ENCODE measurements around the gene RAB11FIP4. TPM values are rescaled to one million over a fixed set of nuclear protein-coding genes. Genes with fewer than 3 reads are reported as not detected.

RAB11FIP4 gene
- total and polyA plus RNA-seq, 9 of the 15 experiments (the other 6 are each of a cell fraction or from before 2014, with no cell fraction given) = 0.62 to 16.6 (median 8.9) TPM

GRCh38 chr17:31458829-31459228, 67.4 kb downstream of the RAB11FIP4 start:
- no peaks in the 10 kb centered on the region for H3K79me2 ChIP-seq (ENCODE audit: control insufficient read depth, insufficient read depth, low read length)
- no peak overlapping the region for H3K27ac ChIP-seq (ENCODE audit: extremely low read depth, low read depth, low read length)
- 42% methylated on average over 2 of the region's 2 CpGs for WGBS (ENCODE audit: insufficient coverage, low coverage, missing lambda C conversion rate)
- no peaks in the 10 kb centered on the region for H3K36me3 ChIP-seq (ENCODE audit: control insufficient read depth, insufficient read depth, low read length)
- H3K4me1 ChIP-seq (replicated peaks in 1 of 2; ENCODE audit: control insufficient read depth in 2 of 2, insufficient read depth in 2 of 2, low read length in 2 of 2) = peaks cover 28 to 35% of the 10 kb centered on the region in 2 experiments
- FAIRE-seq (no peak), DNase-seq (ENCODE audit: extremely low read depth in 1 of 4, low spot score in 3 of 4) (no peak), ATAC-seq (no peak)
- H4K20me1 ChIP-seq (replicated peaks; ENCODE audit: control insufficient read depth, insufficient read depth, low read length) = no peaks in the 10 kb centered on the region
- H2AFZ ChIP-seq (ENCODE audit: low read depth, low read length) = no peak overlapping the region
- H3K9me1 ChIP-seq (ENCODE audit: control insufficient read depth, insufficient read depth, low read length) = no peaks in the 10 kb centered on the region
- H3K9ac ChIP-seq (ENCODE audit: insufficient read depth in 1 of 2, low read depth in 2 of 2, low read length in 2 of 2) = 0 out of 4 replicates have a peak overlapping the region, but pooled peaks of 1 of the 2 experiments have one; percentile 6
- no peak overlapping the region for H3K4me2 ChIP-seq (ENCODE audit: insufficient read depth, low read length)
- CTCF ChIA-PET (ENCODE audit: low intra/inter-chr PET ratio) = no interaction called here
- no peaks in the 10 kb centered on the region for H3K9me3 ChIP-seq (replicated peaks; ENCODE audit: control insufficient read depth, insufficient read depth, low read depth, low read length)
- H3K4me3 ChIP-seq = no peak overlapping the region
- in situ Hi-C loops (cut with MboI) (no loop called here), intact Hi-C loops (cut with micrococcal nuclease) (loop anchor here (5.0 kb wide), 1 partner anchor 48 kb away; no protein-coding TSS in a partner anchor)
- no TSS peak for BruUV-seq (replicated peaks)
- no peaks in the 10 kb centered on the region for H3K27me3 ChIP-seq (ENCODE audit: control insufficient read depth in 2 of 2, insufficient read depth in 2 of 2, low read length in 2 of 2)
- POLR2A ChIA-PET = interaction anchor here (0.7 to 1.0 kb wide), 2 partner anchors 8 to 34 kb away, joined by 3 to 4 read pairs; no protein-coding TSS in a partner anchor
- peak; percentile 53 for TF ChIP-seq RBM25 (IDR thresholded peaks at IDR 0.05; ENCODE audit: low read depth, low read length, severe bottlenecking)
- TF ChIP-seq PCBP2 (IDR thresholded peaks at IDR 0.05; ENCODE audit: low read depth, low read length, poor library complexity, severe bottlenecking) = no peak
- TF ChIP-seq ZNF668 (CRISPR knock-in tag; IDR thresholded peaks at IDR 0.05) = no peak
- no peak for TF ChIP-seq ZBTB5 (IDR thresholded peaks at IDR 0.05)
- TF ChIP-seq ZFP30 (CRISPR knock-in tag; IDR thresholded peaks at IDR 0.05; ENCODE audit: borderline replicate concordance) = no peak
- TF ChIP-seq, protein P1, sequence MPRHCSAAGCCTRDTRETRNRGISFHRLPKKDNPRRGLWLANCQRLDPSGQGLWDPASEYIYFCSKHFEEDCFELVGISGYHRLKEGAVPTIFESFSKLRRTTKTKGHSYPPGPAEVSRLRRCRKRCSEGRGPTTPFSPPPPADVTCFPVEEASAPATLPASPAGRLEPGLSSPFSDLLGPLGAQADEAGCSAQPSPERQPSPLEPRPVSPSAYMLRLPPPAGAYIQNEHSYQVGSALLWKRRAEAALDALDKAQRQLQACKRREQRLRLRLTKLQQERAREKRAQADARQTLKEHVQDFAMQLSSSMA (CRISPR knock-in tag; IDR thresholded peaks at IDR 0.05) = no peak
- no peak for TF ChIP-seq ZNF12 (CRISPR knock-in tag; IDR thresholded peaks at IDR 0.05)
- TF ChIP-seq ZNF23 (CRISPR knock-in tag; IDR thresholded peaks at IDR 0.05) = no peak
- TF ChIP-seq PRDM10 (IDR thresholded peaks at IDR 0.05; ENCODE audit: partially characterized antibody) = peak; percentile 56
- TF ChIP-seq ZNF134 (CRISPR knock-in tag; conservative IDR thresholded peaks at IDR 0.05) = no peak
- no peak for TF ChIP-seq PATZ1 (CRISPR knock-in tag; IDR thresholded peaks at IDR 0.05; ENCODE audit: borderline replicate concordance)
- no peak for TF ChIP-seq ZNF3 (CRISPR knock-in tag; IDR thresholded peaks at IDR 0.05)
- no peak for TF ChIP-seq IFI16 (CRISPR knock-in tag; IDR thresholded peaks at IDR 0.05)
- TF ChIP-seq, protein P2, sequence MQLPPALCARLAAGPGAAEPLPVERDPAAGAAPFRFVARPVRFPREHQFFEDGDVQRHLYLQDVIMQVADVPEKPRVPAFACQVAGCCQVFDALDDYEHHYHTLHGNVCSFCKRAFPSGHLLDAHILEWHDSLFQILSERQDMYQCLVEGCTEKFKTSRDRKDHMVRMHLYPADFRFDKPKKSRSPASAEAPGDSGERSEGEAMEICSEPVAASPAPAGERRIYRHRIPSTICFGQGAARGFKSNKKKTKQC (CRISPR knock-in tag; IDR thresholded peaks at IDR 0.05) = no peak

Measured in K562 (cell line).